NT2/D1 (cell line): Measurements from ENCODE around the gene CARMIL1.

ENCODE experiments used
- SUZ12 ChIP-seq: IDR thresholded peaks from 2 replicates; pipeline ENCODE4 v1.6.1; 2011; ENCODE audit not compliant: insufficient read length, insufficient read depth; ENCODE audit errors: extremely low read depth
- ZNF274 ChIP-seq: IDR thresholded peaks from 2 replicates; pipeline ENCODE4 v1.6.1; 2011; ENCODE audit warnings: mild to moderate bottlenecking, low read depth, low read length

GRCh38 chr6:25336996-25337395 is 57.8 kb downstream of the CARMIL1 start:
- no peak for TF ChIP-seq ZNF274
- no peak for TF ChIP-seq SUZ12
